K562 (cell line): ENCODE data around the gene SETX. TPM values are rescaled to one million over a fixed set of nuclear protein-coding genes. Genes with fewer than 3 reads are reported as not detected.

Experiments
- ATAC-seq: fragments of 200-7000 bp; cut with Tn5 transposase; 3 replicates; pipeline ENCODE4 v1.9.1; 2020; ENCODE audit warnings: moderate library complexity
- BruUV-seq: library from RNA; stranded (reverse); fragments of 400-500 nt; replicated peaks from 2 replicates; lab custom pipeline; 2021; lab: Mats Ljungman, UMichigan
- CTCF ChIA-PET: fragments of 300-600 bp; formaldehyde crosslinking; extraction: SDS; loops from one replicate; lab custom pipeline; 2021; ENCODE audit warnings: low intra/inter-chr PET ratio; lab: Yijun Ruan, JAX
- POLR2A ChIA-PET: fragments of 300-600, 350-650 bp; sonication (Branson Sonifier 250); formaldehyde crosslinking; extraction: SDS; loops from one replicate; lab custom pipeline; 2021; ENCODE audit warnings: antibody characterized with exemption, inconsistent platforms; lab: Yijun Ruan, JAX
- DNase-seq, 4 experiments: peaks; one replicate each; pipeline versions ENCODE4 v3.0.0 to v3.0.0-alpha.2; 2011 to 2018; ENCODE audit warnings: low spot score in 3 of 4, mixed read lengths in 3 of 4; ENCODE audit errors: extremely low read depth in 1 of 4
- FAIRE-seq: peaks from 2 replicates; lab custom pipeline; 2011; peaks lifted over from hg19 to GRCh38; lab: Jason Lieb, UNC
- H2AFZ ChIP-seq: 2 replicates; pipeline ENCODE4 v1.6.0; 2011; ENCODE audit warnings: low read depth, low read length, control low read depth, inconsistent platforms
- H3K27ac ChIP-seq: fragments of 200-600 bp; 3 replicates; pipeline ENCODE4 v1.8.0; 2011; ENCODE audit warnings: low read depth, mild to moderate bottlenecking, control low read depth, inconsistent platforms, low read length, moderate library complexity, mixed read lengths; ENCODE audit errors: extremely low read depth
- H3K27me3 ChIP-seq, 2 experiments: fragments of 300-600 bp in 1 of 2; 2 replicates in 1 of 2; 3 replicates in 1 of 2; pipeline versions ENCODE4 v1.6.0 to v1.8.0; 2011; ENCODE audit warnings: inconsistent platforms in 2 of 2, low read length in 2 of 2, mild to moderate bottlenecking in 1 of 2, mixed read lengths in 1 of 2, moderate library complexity in 1 of 2; ENCODE audit not compliant: control insufficient read depth in 2 of 2, insufficient read depth in 2 of 2
- H3K36me3 ChIP-seq: fragments of 300-600 bp; 3 replicates; pipeline ENCODE4 v1.8.0; 2011; ENCODE audit warnings: mild to moderate bottlenecking, low read length, inconsistent platforms; ENCODE audit not compliant: control insufficient read depth, insufficient read depth
- H3K4me1 ChIP-seq, 2 experiments: fragments of 200-600 bp in 1 of 2; replicated peaks in 1 of 2; 2 replicates in 1 of 2; 3 replicates in 1 of 2; pipeline versions ENCODE4 v1.5.1 to v1.8.0; 2011; ENCODE audit warnings: inconsistent platforms in 2 of 2, low read length in 2 of 2, mild to moderate bottlenecking in 1 of 2, mixed read lengths in 1 of 2, moderate library complexity in 1 of 2; ENCODE audit not compliant: control insufficient read depth in 2 of 2, insufficient read depth in 2 of 2
- H3K4me2 ChIP-seq: 2 replicates; pipeline ENCODE4 v1.6.1; 2011; ENCODE audit warnings: low read length, control low read depth, inconsistent platforms, mixed read lengths; ENCODE audit not compliant: insufficient read depth
- H3K4me3 ChIP-seq: fragments of 200-600 bp; sonication (generic), shearing (Covaris generic); 2 replicates; pipeline ENCODE4 v1.5.1; 2016; ENCODE audit warnings: control low read depth, inconsistent platforms
- H3K79me2 ChIP-seq: fragments of 200-600 bp; 3 replicates; pipeline ENCODE4 v1.8.0; 2011; ENCODE audit warnings: low read length, inconsistent platforms; ENCODE audit not compliant: control insufficient read depth, insufficient read depth
- H3K9ac ChIP-seq, 2 experiments: 2 replicates each; pipeline versions ENCODE4 v1.6.0 to v1.6.1; 2011; ENCODE audit warnings: low read depth in 2 of 2, low read length in 2 of 2, control low read depth in 1 of 2, inconsistent platforms in 1 of 2, mild to moderate bottlenecking in 1 of 2, mixed read lengths in 1 of 2; ENCODE audit not compliant: insufficient read depth in 1 of 2
- H3K9me1 ChIP-seq: one replicate; pipeline ENCODE4 v1.6.0; 2011; ENCODE audit warnings: inconsistent platforms, mild to moderate bottlenecking, low read length, moderate library complexity; ENCODE audit not compliant: control insufficient read depth, insufficient read depth
- H3K9me3 ChIP-seq: replicated peaks from 2 replicates; pipeline ENCODE4 v1.5.1; 2011; ENCODE audit warnings: low read depth, low read length, inconsistent platforms; ENCODE audit not compliant: control insufficient read depth, insufficient read depth
- H4K20me1 ChIP-seq: replicated peaks from 2 replicates; pipeline ENCODE4 v1.6.1; 2011; ENCODE audit warnings: low read length, inconsistent platforms, mixed read lengths; ENCODE audit not compliant: control insufficient read depth, insufficient read depth
- BCOR ChIP-seq: fragments of 450-650 bp; IDR thresholded peaks from 2 replicates; pipeline ENCODE4 v1.6.1; 2016
- CXXC5 ChIP-seq: fragments of 250-450 bp; sonication (Bioruptor Pico); IDR thresholded peaks from 2 replicates; pipeline ENCODE4 v1.8.0; 2022; ENCODE audit warnings: inconsistent platforms, mild to moderate bottlenecking, moderate library complexity
- ELK3 ChIP-seq: fragments of 450-650 bp; formaldehyde crosslinking; IDR thresholded peaks from 2 replicates; pipeline ENCODE4 v1.4.0; 2020; ENCODE audit warnings: mild to moderate bottlenecking
- GTF2E2 ChIP-seq: fragments of 200-800 bp; sonication (Bioruptor generic); IDR thresholded peaks from 2 replicates; pipeline ENCODE4 v1.6.1; 2016; ENCODE audit warnings: missing genetic modification characterization, missing compliant biosample characterization
- HDAC1 ChIP-seq, 2 experiments: fragments of 450-650 bp; IDR thresholded peaks; 2 replicates each; pipeline ENCODE4 v1.6.1; 2016 to 2017; ENCODE audit warnings: inconsistent platforms in 1 of 2, mild to moderate bottlenecking in 1 of 2, moderate library complexity in 1 of 2
- PHF21A ChIP-seq: fragments of 450-650 bp; IDR thresholded peaks from 2 replicates; pipeline ENCODE4 v1.6.1; 2017; ENCODE audit warnings: low read depth, borderline replicate concordance
- RB1 ChIP-seq: fragments of 450-650 bp; IDR thresholded peaks from 2 replicates; pipeline ENCODE4 v1.6.1; 2017; ENCODE audit warnings: low read depth, mild to moderate bottlenecking
- ZNF398 ChIP-seq: fragments of 250-450 bp; sonication (Bioruptor Pico); IDR thresholded peaks from 2 replicates; pipeline ENCODE4 v1.8.0; 2021; ENCODE audit warnings: moderate library complexity, mild to moderate bottlenecking, inconsistent platforms
- ZNF655 ChIP-seq: fragments of 250-450 bp; sonication (Bioruptor Pico); IDR thresholded peaks from 2 replicates; pipeline ENCODE4 v1.5.0; 2021
- WGBS: fragments of 100-300 bp; shearing (Covaris generic); methylation state at CpG from one replicate; pipeline ENCODE4 v1.1.6; 2016; ENCODE audit warnings: low coverage, mixed read lengths; ENCODE audit not compliant: insufficient coverage; ENCODE audit errors: missing lambda C conversion rate; 5-methylcytosine and 5-hydroxymethylcytosine counted together
- in situ Hi-C: fragments of 300-500 bp; cut with MboI; formaldehyde crosslinking; loops from 4 replicates; pipeline ENCODE4 v1.15.0; 2018; ENCODE audit warnings: inconsistent platforms, mixed read lengths
- intact Hi-C: fragments of 100-400 bp; cut with micrococcal nuclease; formaldehyde crosslinking; loops from 2 replicates; pipeline ENCODE4 v1.14.2; 2022
- polyA plus RNA-seq, 8 experiments: library from polyadenylated mRNA; depleted of rRNA in 4 of 8; stranded (reverse) in 5 of 8; unstranded in 3 of 8; fragments of >200 nt; fragmentation: Nextera tagmentation in 2 of 8; fragmentation: Illumina TruSeq in 1 of 8; extraction: Ambion mirVana in 2 of 8; extraction: Trizol in 1 of 8; gene quantifications; 2 replicates each; pipeline versions ENCODE4 v1.2.1 to v1.2.3, GENCODE V29; 2011 to 2014; ENCODE audit warnings: inconsistent platforms in 1 of 8, missing spikeins in 1 of 8
- total RNA-seq, 7 experiments: library from RNA; depleted of rRNA in 6 of 7; stranded (reverse); fragments of >200 nt in 6 of 7; fragmentation: Illumina TruSeq in 2 of 7; extraction: Trizol in 2 of 7; gene quantifications; 2 replicates each; pipeline versions ENCODE4 v1.2.1 to v1.2.3, GENCODE V29; 2011 to 2021; ENCODE audit warnings: low replicate concordance in 1 of 7

Gene SETX
- total and polyA plus RNA-seq, 9 of the 15 experiments (the other 6 are each of a cell fraction or from before 2014, with no cell fraction given): 8.7 to 45.7 (median 28.7) TPM

GRCh38 chr9:132240841-132241482 lies 113.8 kb downstream of the SETX start (continued):
- TF ChIP-seq HDAC1 (IDR thresholded peaks at IDR 0.05) (peak in 1 of 2 experiments; percentile 41; a peak in 1 of 4 replicates), ZNF655 (CRISPR knock-in tag) (no peak), PHF21A (no peak), CXXC5 (CRISPR knock-in tag) (peak; percentile 61; the same call in 1 of the 2 replicates), GTF2E2 (no peak), RB1 (peak; percentile 44)

GRCh38 chr9:132239999-132240840 lies 114.6 kb downstream of the SETX start:
- Histone ChIP-seq H3K36me3 (no peaks in the 10 kb centered on the region), H3K4me1 (peaks cover 0 to 53% of the 10 kb centered on the region in 2 experiments; a peak in 4 of 5 replicates), H3K79me2 (no peaks in the 10 kb centered on the region), H2AFZ (peak overlapping the region; percentile 94), H3K9me1 (no peaks in the 10 kb centered on the region), H3K4me2 (peak overlapping the region; percentile 62), H4K20me1 (peaks cover 12% of the 10 kb centered on the region), H3K9me3 (no peaks in the 10 kb centered on the region), H3K27me3 (peaks cover 22 to 79% of the 10 kb centered on the region in 2 experiments), H3K4me3 (peak overlapping the region; percentile 52; the same call in 1 of the 2 replicates), H3K27ac (no peak overlapping the region), H3K9ac (peak overlapping the region in 1 of 2 experiments; percentile 90; a peak in 2 of 4 replicates)
- ATAC-seq: no peak
- intact Hi-C loops (no loop called here), in situ Hi-C loops (no loop called here)
- WGBS: 10% methylated on average over 19 of the region's 21 CpGs
- no TSS peak for BruUV-seq
- ChIA-PET CTCF (no interaction called here), POLR2A (interaction anchor here (0.6 to 0.8 kb wide), 6 partner anchors 16 to 1675 kb away, joined by 3 to 5 read pairs (median 3); no protein-coding TSS in a partner anchor)
- no peak for DNase-seq
- FAIRE-seq: no peak
- TF ChIP-seq ZNF398 (CRISPR knock-in tag): no peak
- no peak for TF ChIP-seq ELK3 (CRISPR knock-in tag)
- TF ChIP-seq BCOR: no peak
